Measurements from ENCODE around the gene ECEL1.

Gene ECEL1

GRCh38 chr2:232521959-232522622 lies 34.5 kb upstream of the ECEL1 start:
- Histone ChIP-seq H3K36me3 (ENCODE audit: insufficient read depth, insufficient read length, low read length) (no peaks in the 10 kb centered on the region), H3K9me3 (ENCODE audit: insufficient read depth, low read length) (no peaks in the 10 kb centered on the region), H3K4me1 (ENCODE audit: insufficient read depth, insufficient read length) (peaks cover 24% of the 10 kb centered on the region), H3K27me3 (ENCODE audit: insufficient read depth, insufficient read length) (peaks cover 58% of the 10 kb centered on the region), H3K4me3 (ENCODE audit: insufficient read length, low read depth) (peak overlapping the region; percentile 11), H3K9ac (ENCODE audit: insufficient read length, low read depth) (no peak overlapping the region)
- no peak for DNase-seq (ENCODE audit: low read depth, low spot score)
- no peak for TF ChIP-seq YY1 (IDR thresholded peaks at IDR 0.05; ENCODE audit: insufficient read depth, insufficient read length)
- peak; percentile 18 for TF ChIP-seq SUZ12 (IDR thresholded peaks at IDR 0.05; ENCODE audit: extremely low read depth, insufficient read depth, insufficient read length)
- TF ChIP-seq ZNF274 (IDR thresholded peaks at IDR 0.05; ENCODE audit: low read depth, low read length): no peak

GRCh38 chr2:232521098-232521497 lies 33.5 kb upstream of the ECEL1 start:
- DNase-seq (ENCODE audit: low read depth, low spot score): no peak
- Histone ChIP-seq H3K27me3 (ENCODE audit: insufficient read depth, insufficient read length) (peaks cover 58% of the 10 kb centered on the region), H3K4me1 (ENCODE audit: insufficient read depth, insufficient read length) (peaks cover 23% of the 10 kb centered on the region), H3K9ac (ENCODE audit: insufficient read length, low read depth) (peak overlapping the region; percentile 32), H3K9me3 (ENCODE audit: insufficient read depth, low read length) (no peaks in the 10 kb centered on the region), H3K4me3 (ENCODE audit: insufficient read length, low read depth) (no peak overlapping the region), H3K36me3 (ENCODE audit: insufficient read depth, insufficient read length, low read length) (no peaks in the 10 kb centered on the region)
- TF ChIP-seq YY1 (IDR thresholded peaks at IDR 0.05; ENCODE audit: insufficient read depth, insufficient read length) (no peak), ZNF274 (IDR thresholded peaks at IDR 0.05; ENCODE audit: low read depth, low read length) (no peak), SUZ12 (IDR thresholded peaks at IDR 0.05; ENCODE audit: extremely low read depth, insufficient read depth, insufficient read length) (no peak)

GRCh38 chr2:232520489-232520888 lies 32.9 kb upstream of the ECEL1 start:
- H3K36me3 ChIP-seq (ENCODE audit: insufficient read depth, insufficient read length, low read length): no peaks in the 10 kb centered on the region
- no peak for DNase-seq (ENCODE audit: low read depth, low spot score)
- peaks cover 22% of the 10 kb centered on the region for H3K4me1 ChIP-seq (ENCODE audit: insufficient read depth, insufficient read length)
- peaks cover 56% of the 10 kb centered on the region for H3K27me3 ChIP-seq (ENCODE audit: insufficient read depth, insufficient read length)
- no peak overlapping the region for H3K9ac ChIP-seq (ENCODE audit: insufficient read length, low read depth)
- H3K9me3 ChIP-seq (ENCODE audit: insufficient read depth, low read length): no peaks in the 10 kb centered on the region
- no peak for TF ChIP-seq ZNF274 (IDR thresholded peaks at IDR 0.05; ENCODE audit: low read depth, low read length)
- TF ChIP-seq YY1 (IDR thresholded peaks at IDR 0.05; ENCODE audit: insufficient read depth, insufficient read length): no peak
- TF ChIP-seq SUZ12 (IDR thresholded peaks at IDR 0.05; ENCODE audit: extremely low read depth, insufficient read depth, insufficient read length): no peak
- no peak overlapping the region for H3K4me3 ChIP-seq (ENCODE audit: insufficient read length, low read depth)

GRCh38 chr2:232519581-232520438 lies 32.2 kb upstream of the ECEL1 start, which contains the start of gene PRSS56:
Gene PRSS56, plus strand, starts transcription at chr2:232520388. Its CDS starts 211 bp downstream, at chr2:232520599.
- Histone ChIP-seq H3K27me3 (ENCODE audit: insufficient read depth, insufficient read length) (peaks cover 51% of the 10 kb centered on the region), H3K4me1 (ENCODE audit: insufficient read depth, insufficient read length) (peaks cover 24% of the 10 kb centered on the region), H3K9ac (ENCODE audit: insufficient read length, low read depth) (peak within 1 kb of the TSS; percentile 18), H3K9me3 (ENCODE audit: insufficient read depth, low read length) (no peaks in the 10 kb centered on the region), H3K4me3 (ENCODE audit: insufficient read length, low read depth) (no peak within 1 kb of the TSS), H3K36me3 (ENCODE audit: insufficient read depth, insufficient read length, low read length) (no peaks in the 10 kb centered on the region)
- TF ChIP-seq YY1 (IDR thresholded peaks at IDR 0.05; ENCODE audit: insufficient read depth, insufficient read length) (no peak), ZNF274 (IDR thresholded peaks at IDR 0.05; ENCODE audit: low read depth, low read length) (no peak), SUZ12 (IDR thresholded peaks at IDR 0.05; ENCODE audit: extremely low read depth, insufficient read depth, insufficient read length) (no peak)
- no peak for DNase-seq (ENCODE audit: low read depth, low spot score)

- peaks cover 41% of the 10 kb centered on the region for H3K27me3 ChIP-seq (ENCODE audit: insufficient read depth, insufficient read length)
- no peaks in the 10 kb centered on the region for H3K9me3 ChIP-seq (ENCODE audit: insufficient read depth, low read length)
- H3K9ac ChIP-seq (ENCODE audit: insufficient read length, low read depth): no peak overlapping the region
- TF ChIP-seq YY1 (IDR thresholded peaks at IDR 0.05; ENCODE audit: insufficient read depth, insufficient read length) (no peak), SUZ12 (IDR thresholded peaks at IDR 0.05; ENCODE audit: extremely low read depth, insufficient read depth, insufficient read length) (no peak), ZNF274 (IDR thresholded peaks at IDR 0.05; ENCODE audit: low read depth, low read length) (no peak)
- DNase-seq (ENCODE audit: low read depth, low spot score): no peak
- H3K36me3 ChIP-seq (ENCODE audit: insufficient read depth, insufficient read length, low read length): no peaks in the 10 kb centered on the region
- H3K4me3 ChIP-seq (ENCODE audit: insufficient read length, low read depth): no peak overlapping the region
- peaks cover 21% of the 10 kb centered on the region for H3K4me1 ChIP-seq (ENCODE audit: insufficient read depth, insufficient read length)
These were observed 31.2 kb upstream of the ECEL1 start for GRCh38 chr2:232518844-232519243.

- Histone ChIP-seq H3K36me3 (ENCODE audit: insufficient read depth, insufficient read length, low read length) (no peaks in the 10 kb centered on the region), H3K4me3 (ENCODE audit: insufficient read length, low read depth) (no peak overlapping the region), H3K9me3 (ENCODE audit: insufficient read depth, low read length) (no peaks in the 10 kb centered on the region), H3K27me3 (ENCODE audit: insufficient read depth, insufficient read length) (peaks cover 19% of the 10 kb centered on the region), H3K4me1 (ENCODE audit: insufficient read depth, insufficient read length) (peaks cover 24% of the 10 kb centered on the region), H3K9ac (ENCODE audit: insufficient read length, low read depth) (no peak overlapping the region)
- no peak for TF ChIP-seq SUZ12 (IDR thresholded peaks at IDR 0.05; ENCODE audit: extremely low read depth, insufficient read depth, insufficient read length)
- TF ChIP-seq YY1 (IDR thresholded peaks at IDR 0.05; ENCODE audit: insufficient read depth, insufficient read length): no peak
- no peak for TF ChIP-seq ZNF274 (IDR thresholded peaks at IDR 0.05; ENCODE audit: low read depth, low read length)
- no peak for DNase-seq (ENCODE audit: low read depth, low spot score)
These were observed 28.9 kb upstream of the ECEL1 start for GRCh38 chr2:232516551-232516950.

GRCh38 chr2:232515639-232516038 lies 28.0 kb upstream of the ECEL1 start:
- TF ChIP-seq ZNF274 (IDR thresholded peaks at IDR 0.05; ENCODE audit: low read depth, low read length) (no peak), SUZ12 (IDR thresholded peaks at IDR 0.05; ENCODE audit: extremely low read depth, insufficient read depth, insufficient read length) (no peak)
- no peaks in the 10 kb centered on the region for H3K36me3 ChIP-seq (ENCODE audit: insufficient read depth, insufficient read length, low read length)
- H3K9ac ChIP-seq (ENCODE audit: insufficient read length, low read depth): no peak overlapping the region

More at GRCh38 chr2:232515639-232516038, 28.0 kb upstream of the ECEL1 start:
- Histone ChIP-seq H3K27me3 (ENCODE audit: insufficient read depth, insufficient read length) (peaks cover 9% of the 10 kb centered on the region), H3K4me1 (ENCODE audit: insufficient read depth, insufficient read length) (peaks cover 24% of the 10 kb centered on the region), H3K4me3 (ENCODE audit: insufficient read length, low read depth) (no peak overlapping the region), H3K9me3 (ENCODE audit: insufficient read depth, low read length) (no peaks in the 10 kb centered on the region)
- DNase-seq (ENCODE audit: low read depth, low spot score): no peak

Data from NT2/D1 (cell line).